GM12878 (cell line): ENCODE data around the gene BLOC1S5. TPM values are rescaled to one million over a fixed set of nuclear protein-coding genes. Genes with fewer than 3 reads are reported as not detected.

Source experiments
- ATAC-seq: fragments of 200-7000 bp; cut with Tn5 transposase; 3 replicates; pipeline ENCODE4 v1.9.1; 2020; ENCODE audit warnings: mild to moderate bottlenecking, moderate library complexity
- BruUV-seq: library from RNA; stranded (reverse); fragments of 400-500 nt; replicated peaks from 2 replicates; lab custom pipeline; 2021; lab: Mats Ljungman, UMichigan
- CTCF ChIA-PET: fragments of 300-600 bp; sonication (Branson Sonifier 250); formaldehyde crosslinking; extraction: SDS; loops from one replicate; lab custom pipeline; 2021; ENCODE audit warnings: inconsistent platforms; lab: Yijun Ruan, JAX
- POLR2A ChIA-PET: fragments of 350-600 bp; formaldehyde crosslinking; extraction: SDS; loops from one replicate; lab custom pipeline; 2021; ENCODE audit warnings: inconsistent platforms; lab: Charles Lee
- RAD21 ChIA-PET: fragments of 300-600 bp; sonication (Branson Sonifier 250); formaldehyde crosslinking; loops from one replicate; lab custom pipeline; 2023; ENCODE audit warnings: antibody characterized with exemption; ENCODE audit not compliant: unreplicated experiment; lab: Charles Lee
- SMC1A ChIA-PET: fragments of 300-600 bp; sonication (Branson Sonifier 250); formaldehyde crosslinking; loops from one replicate; lab custom pipeline; 2023; ENCODE audit not compliant: unreplicated experiment, uncharacterized antibody; lab: Charles Lee
- DNase-seq: peaks from one replicate; pipeline ENCODE4 v3.0.0-alpha.2; 2011; ENCODE audit warnings: low read depth, low spot score
- FAIRE-seq: peaks from 3 replicates; lab custom pipeline; 2011; peaks lifted over from hg19 to GRCh38; lab: Jason Lieb, UNC
- H2AFZ ChIP-seq: 2 replicates; pipeline ENCODE4 v1.6.0; 2011; ENCODE audit warnings: low read depth, low read length, control low read depth; ENCODE audit not compliant: control insufficient read depth
- H3K27ac ChIP-seq: 2 replicates; pipeline ENCODE4 v1.5.1; 2011; ENCODE audit warnings: control low read depth; ENCODE audit not compliant: control insufficient read depth, insufficient read depth
- H3K27me3 ChIP-seq, 2 experiments: replicated peaks in 1 of 2; 2 replicates each; pipeline versions ENCODE4 v1.6.0 to v1.6.1; 2011; ENCODE audit warnings: low read length in 1 of 2; ENCODE audit not compliant: control insufficient read depth in 2 of 2, insufficient read depth in 2 of 2
- H3K36me3 ChIP-seq, 2 experiments: 2 replicates each; pipeline ENCODE4 v1.5.1; 2011; ENCODE audit warnings: low read length in 1 of 2; ENCODE audit not compliant: control insufficient read depth in 2 of 2, insufficient read depth in 2 of 2
- H3K4me1 ChIP-seq: 2 replicates; pipeline ENCODE4 v1.6.1; 2011; ENCODE audit warnings: mild to moderate bottlenecking, low read length, moderate library complexity, mixed read lengths; ENCODE audit not compliant: control insufficient read depth, insufficient read depth
- H3K4me2 ChIP-seq: 2 replicates; pipeline ENCODE4 v1.6.0; 2011; ENCODE audit warnings: control low read depth; ENCODE audit not compliant: control insufficient read depth, insufficient read depth
- H3K4me3 ChIP-seq: fragments of 200-600 bp; sonication (generic); 2 replicates; pipeline ENCODE4 v1.5.1; 2016
- H3K79me2 ChIP-seq: 2 replicates; pipeline ENCODE4 v1.6.0; 2011; ENCODE audit warnings: low read length; ENCODE audit not compliant: control insufficient read depth, insufficient read depth
- H3K9ac ChIP-seq: 2 replicates; pipeline ENCODE4 v1.8.0; 2011; ENCODE audit warnings: low read length, control low read depth, mixed read lengths; ENCODE audit not compliant: control insufficient read depth, insufficient read depth
- H3K9me3 ChIP-seq: replicated peaks from 3 replicates; pipeline ENCODE4 v1.5.1; 2011; ENCODE audit warnings: mild to moderate bottlenecking, low read length; ENCODE audit not compliant: control insufficient read depth, insufficient read depth
- H4K20me1 ChIP-seq: 2 replicates; pipeline ENCODE4 v1.6.0; 2011; ENCODE audit not compliant: control insufficient read depth, insufficient read depth
- CHD2 ChIP-seq: IDR thresholded peaks from 2 replicates; pipeline ENCODE4 v1.6.1; 2011; ENCODE audit warnings: low read depth, low read length, improper control_type of control experiment, borderline replicate concordance
- MTA3 ChIP-seq: IDR thresholded peaks from 2 replicates; pipeline ENCODE4 v1.6.1; 2012; ENCODE audit warnings: low read length, inconsistent platforms, borderline replicate concordance
- NFYB ChIP-seq: IDR thresholded peaks from 2 replicates; pipeline ENCODE4 v1.6.1; 2011; ENCODE audit warnings: low read depth, mild to moderate bottlenecking, low read length, improper control_type of control experiment, moderate library complexity; ENCODE audit not compliant: insufficient read depth
- RELA ChIP-seq: fragments of 450-650 bp; IDR thresholded peaks from 2 replicates; pipeline ENCODE4 v1.8.0; 2014; ENCODE audit warnings: borderline replicate concordance; ENCODE audit not compliant: partially characterized antibody
- TCF7 ChIP-seq: IDR thresholded peaks from 2 replicates; pipeline ENCODE4 v1.6.1; 2014; ENCODE audit warnings: antibody characterized with exemption, borderline replicate concordance
- YBX1 ChIP-seq: fragments of 450-650 bp; IDR thresholded peaks from 2 replicates; pipeline ENCODE4 v1.6.1; 2016; ENCODE audit warnings: antibody characterized with exemption
- WGBS: methylation state at CpG from one replicate; pipeline ENCODE4 v1.1.6; 2016; ENCODE audit warnings: low lambda C conversion rate; ENCODE audit not compliant: insufficient replicate concordance, insufficient coverage; ENCODE audit errors: missing lambda C conversion rate; 5-methylcytosine and 5-hydroxymethylcytosine counted together
- in situ Hi-C: fragments of 300-500 bp; cut with MboI; formaldehyde crosslinking; loops from 9 replicates; pipeline ENCODE4 v1.14.3; 2018; ENCODE audit warnings: mixed read lengths
- intact Hi-C: fragments of 100-400 bp; cut with micrococcal nuclease; formaldehyde crosslinking; loops from one replicate; pipeline ENCODE4 v1.14.2; 2022; ENCODE audit not compliant: unreplicated experiment
- polyA plus RNA-seq, 11 experiments: library from polyadenylated mRNA; depleted of rRNA in 4 of 11; unstranded in 6 of 11; stranded (reverse) in 5 of 11; fragments of >200 nt; fragmentation: Nextera tagmentation in 4 of 11; fragmentation: Illumina TruSeq in 1 of 11; extraction: Ambion mirVana in 4 of 11; extraction: Trizol in 1 of 11; gene quantifications; 1 replicate in 1 of 11; 2 replicates in 10 of 11; pipeline versions ENCODE4 v1.2.1 to v1.2.3, GENCODE V29; 2011 to 2016; ENCODE audit warnings: inconsistent platforms in 2 of 11, missing spikeins in 2 of 11, low read depth in 1 of 11
- total RNA-seq, 4 experiments: library from RNA; depleted of rRNA in 3 of 4; stranded (reverse); fragments of >200 nt in 3 of 4; fragmentation: Illumina TruSeq in 1 of 4; extraction: Trizol in 1 of 4; gene quantifications; 2 replicates each; pipeline versions ENCODE4 v1.2.1 to v1.2.3, GENCODE V29; 2013 to 2021
- TF ChIP-seq, protein P1 (sequence below): fragments of 450-650 bp; IDR thresholded peaks from 2 replicates; pipeline ENCODE4 v1.6.1; 2018; ENCODE audit warnings: mild to moderate bottlenecking, low read depth, moderate library complexity; ENCODE audit not compliant: partially characterized antibody
- TF ChIP-seq, protein P2 (sequence below): fragments of 450-650 bp; IDR thresholded peaks from 2 replicates; pipeline ENCODE4 v1.6.1; 2016; ENCODE audit warnings: mild to moderate bottlenecking
- TF ChIP-seq, protein P3 (sequence below): fragments of 450-650 bp; IDR thresholded peaks from 2 replicates; pipeline ENCODE4 v1.6.1; 2014; ENCODE audit warnings: mild to moderate bottlenecking

BLOC1S5 gene
- total and polyA plus RNA-seq, 10 of the 15 experiments (the other 5 are each of a cell fraction or from before 2014, with no cell fraction given) = 4.3 to 22.2 (median 16.1) TPM

GRCh38 chr6:8074213-8074612 is 10.0 kb upstream of the BLOC1S5 start:
- no peak for TF ChIP-seq YBX1
- TF ChIP-seq MTA3 = no peak
- TF ChIP-seq TCF7 = no peak
- no peak for TF ChIP-seq RELA
- ATAC-seq (no peak), FAIRE-seq (no peak), DNase-seq (no peak)
- peaks cover 3% of the 10 kb centered on the region; the same call in 1 of the 2 replicates for H3K4me1 ChIP-seq
- no peak overlapping the region for H2AFZ ChIP-seq
- intact Hi-C loops = no loop called here
- H3K27ac ChIP-seq = no peak overlapping the region
- no peak overlapping the region for H3K9ac ChIP-seq
- 87% methylated on average over 4 of the region's 4 CpGs for WGBS
- no peak overlapping the region for H3K4me2 ChIP-seq
- in situ Hi-C loops = no loop called here
- ChIA-PET SMC1A (interaction anchor here (0.6 kb wide), 1 partner anchor 8 kb away, joined by 3 read pairs; no protein-coding TSS in a partner anchor), CTCF (no interaction called here), POLR2A (interaction anchor here (1.0 kb wide), 1 partner anchor 9 kb away, joined by 3 read pairs; no protein-coding TSS in a partner anchor), RAD21 (interaction anchor here (0.8 kb wide), 1 partner anchor 9 kb away, joined by 3 read pairs; no protein-coding TSS in a partner anchor)
- no peaks in the 10 kb centered on the region for H3K9me3 ChIP-seq
- H3K27me3 ChIP-seq = no peaks in the 10 kb centered on the region
- no peaks in the 10 kb centered on the region for H4K20me1 ChIP-seq
- H3K4me3 ChIP-seq = no peak overlapping the region
- no TSS peak for BruUV-seq
- no peaks in the 10 kb centered on the region; a peak in 2 of 4 replicates for H3K36me3 ChIP-seq
- no peaks in the 10 kb centered on the region for H3K79me2 ChIP-seq

DNA sequence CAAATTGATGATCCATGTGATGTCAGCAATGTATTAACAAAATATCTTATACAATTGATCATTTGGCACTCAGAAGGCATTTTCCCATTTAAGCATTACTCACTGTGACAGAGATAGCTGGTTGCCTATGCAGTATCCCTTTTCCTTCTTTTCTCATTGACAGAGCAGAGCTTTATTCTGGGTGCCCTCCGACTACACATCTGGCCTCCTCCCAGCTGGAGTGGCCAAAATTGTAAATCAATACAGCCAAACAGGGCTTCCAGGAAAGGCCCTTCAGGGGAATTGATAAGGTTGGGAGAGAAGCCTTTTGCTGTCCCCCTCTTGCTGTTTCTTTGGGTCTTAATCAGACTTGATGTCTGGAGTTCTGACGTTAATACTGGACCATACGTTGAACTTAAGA is 9.6 kb upstream of the BLOC1S5 start:
- FAIRE-seq (no peak), ATAC-seq (no peak), DNase-seq (no peak)
- BruUV-seq = no TSS peak
- ChIA-PET CTCF (no interaction called here), POLR2A (interaction anchor here (1.0 kb wide), 1 partner anchor 9 kb away, joined by 3 read pairs; no protein-coding TSS in a partner anchor), RAD21 (interaction anchor here (0.8 kb wide), 1 partner anchor 9 kb away, joined by 3 read pairs; no protein-coding TSS in a partner anchor), SMC1A (interaction anchor here (0.6 to 0.8 kb wide), 2 partner anchors 9 to 10 kb away, joined by 3 read pairs; partner anchors contain the start of gene BLOC1S5)
- Histone ChIP-seq H3K9me3 (no peaks in the 10 kb centered on the region), H3K36me3 (no peaks in the 10 kb centered on the region; a peak in 2 of 4 replicates), H2AFZ (no peak overlapping the region), H3K9ac (no peak overlapping the region), H3K79me2 (no peaks in the 10 kb centered on the region), H4K20me1 (no peaks in the 10 kb centered on the region), H3K27me3 (no peaks in the 10 kb centered on the region), H3K4me2 (no peak overlapping the region), H3K4me3 (no peak overlapping the region), H3K4me1 (peaks cover 3% of the 10 kb centered on the region; the same call in 1 of the 2 replicates), H3K27ac (no peak overlapping the region)
- WGBS = 96% methylated on average over 3 of the region's 3 CpGs
- in situ Hi-C loops (no loop called here), intact Hi-C loops (no loop called here)
- TF ChIP-seq, protein P1, sequence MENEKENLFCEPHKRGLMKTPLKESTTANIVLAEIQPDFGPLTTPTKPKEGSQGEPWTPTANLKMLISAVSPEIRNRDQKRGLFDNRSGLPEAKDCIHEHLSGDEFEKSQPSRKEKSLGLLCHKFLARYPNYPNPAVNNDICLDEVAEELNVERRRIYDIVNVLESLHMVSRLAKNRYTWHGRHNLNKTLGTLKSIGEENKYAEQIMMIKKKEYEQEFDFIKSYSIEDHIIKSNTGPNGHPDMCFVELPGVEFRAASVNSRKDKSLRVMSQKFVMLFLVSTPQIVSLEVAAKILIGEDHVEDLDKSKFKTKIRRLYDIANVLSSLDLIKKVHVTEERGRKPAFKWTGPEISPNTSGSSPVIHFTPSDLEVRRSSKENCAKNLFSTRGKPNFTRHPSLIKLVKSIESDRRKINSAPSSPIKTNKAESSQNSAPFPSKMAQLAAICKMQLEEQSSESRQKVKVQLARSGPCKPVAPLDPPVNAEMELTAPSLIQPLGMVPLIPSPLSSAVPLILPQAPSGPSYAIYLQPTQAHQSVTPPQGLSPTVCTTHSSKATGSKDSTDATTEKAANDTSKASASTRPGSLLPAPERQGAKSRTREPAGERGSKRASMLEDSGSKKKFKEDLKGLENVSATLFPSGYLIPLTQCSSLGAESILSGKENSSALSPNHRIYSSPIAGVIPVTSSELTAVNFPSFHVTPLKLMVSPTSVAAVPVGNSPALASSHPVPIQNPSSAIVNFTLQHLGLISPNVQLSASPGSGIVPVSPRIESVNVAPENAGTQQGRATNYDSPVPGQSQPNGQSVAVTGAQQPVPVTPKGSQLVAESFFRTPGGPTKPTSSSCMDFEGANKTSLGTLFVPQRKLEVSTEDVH = no peak
- TF ChIP-seq, protein P2, sequence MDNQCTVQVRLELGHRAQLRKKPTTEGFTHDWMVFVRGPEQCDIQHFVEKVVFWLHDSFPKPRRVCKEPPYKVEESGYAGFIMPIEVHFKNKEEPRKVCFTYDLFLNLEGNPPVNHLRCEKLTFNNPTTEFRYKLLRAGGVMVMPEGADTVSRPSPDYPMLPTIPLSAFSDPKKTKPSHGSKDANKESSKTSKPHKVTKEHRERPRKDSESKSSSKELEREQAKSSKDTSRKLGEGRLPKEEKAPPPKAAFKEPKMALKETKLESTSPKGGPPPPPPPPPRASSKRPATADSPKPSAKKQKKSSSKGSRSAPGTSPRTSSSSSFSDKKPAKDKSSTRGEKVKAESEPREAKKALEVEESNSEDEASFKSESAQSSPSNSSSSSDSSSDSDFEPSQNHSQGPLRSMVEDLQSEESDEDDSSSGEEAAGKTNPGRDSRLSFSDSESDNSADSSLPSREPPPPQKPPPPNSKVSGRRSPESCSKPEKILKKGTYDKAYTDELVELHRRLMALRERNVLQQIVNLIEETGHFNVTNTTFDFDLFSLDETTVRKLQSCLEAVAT = no peak
- TF ChIP-seq, protein P3, sequence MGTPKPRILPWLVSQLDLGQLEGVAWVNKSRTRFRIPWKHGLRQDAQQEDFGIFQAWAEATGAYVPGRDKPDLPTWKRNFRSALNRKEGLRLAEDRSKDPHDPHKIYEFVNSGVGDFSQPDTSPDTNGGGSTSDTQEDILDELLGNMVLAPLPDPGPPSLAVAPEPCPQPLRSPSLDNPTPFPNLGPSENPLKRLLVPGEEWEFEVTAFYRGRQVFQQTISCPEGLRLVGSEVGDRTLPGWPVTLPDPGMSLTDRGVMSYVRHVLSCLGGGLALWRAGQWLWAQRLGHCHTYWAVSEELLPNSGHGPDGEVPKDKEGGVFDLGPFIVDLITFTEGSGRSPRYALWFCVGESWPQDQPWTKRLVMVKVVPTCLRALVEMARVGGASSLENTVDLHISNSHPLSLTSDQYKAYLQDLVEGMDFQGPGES = no peak
- TF ChIP-seq CHD2 (no peak), NFYB (no peak)
